HG03558 (cell line): Measurements from ENCODE around the gene OGFRL1.

Experiments used
- ATAC-seq: cut with Tn5 transposase; IDR thresholded peaks from one replicate; pipeline ENCODE4 v1.9.1; 2021; ENCODE audit warnings: moderate number of reproducible peaks; ENCODE audit not compliant: unreplicated experiment; ENCODE audit errors: extremely low read depth

OGFRL1 gene

DNA sequence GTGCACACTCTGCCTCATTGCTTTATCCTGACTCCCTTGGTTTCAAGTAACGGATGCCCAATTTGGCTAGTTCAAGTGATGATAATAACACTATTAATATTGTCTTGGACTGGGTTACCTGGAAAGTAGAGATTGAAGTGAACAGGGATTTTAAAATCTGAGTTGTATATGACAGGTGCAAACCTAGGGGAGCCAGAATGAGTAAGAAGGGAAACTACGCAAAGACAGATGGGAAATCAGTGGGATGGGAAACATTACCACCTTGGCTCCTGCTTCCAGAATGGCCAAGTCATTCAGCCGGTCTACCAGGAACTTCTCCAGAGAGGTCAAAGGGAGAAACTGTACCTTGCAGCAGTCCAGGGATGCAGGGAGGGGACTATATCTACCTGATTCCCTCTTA is 41.9 kb downstream of the OGFRL1 start:
- ATAC-seq: no peak

DNA sequence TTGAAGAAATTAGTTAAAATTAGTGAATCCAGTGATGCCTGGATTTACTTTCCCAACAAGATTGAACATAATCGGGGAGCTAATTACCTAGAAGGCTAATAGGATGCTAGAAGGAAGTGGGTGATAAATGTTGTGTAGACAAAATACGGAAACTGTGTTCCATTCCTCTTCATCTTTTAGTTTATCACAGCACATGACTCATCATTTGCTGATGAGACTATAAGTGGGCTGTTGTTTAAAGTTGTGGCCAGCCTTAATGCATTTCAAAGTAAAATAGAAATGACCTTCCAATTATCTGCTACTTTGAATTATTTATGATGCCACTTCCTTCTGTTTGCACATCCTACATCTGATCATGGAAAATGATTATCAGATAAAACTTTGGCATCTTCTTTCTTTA is 43.4 kb downstream of the OGFRL1 start:
- ATAC-seq: no peak

DNA sequence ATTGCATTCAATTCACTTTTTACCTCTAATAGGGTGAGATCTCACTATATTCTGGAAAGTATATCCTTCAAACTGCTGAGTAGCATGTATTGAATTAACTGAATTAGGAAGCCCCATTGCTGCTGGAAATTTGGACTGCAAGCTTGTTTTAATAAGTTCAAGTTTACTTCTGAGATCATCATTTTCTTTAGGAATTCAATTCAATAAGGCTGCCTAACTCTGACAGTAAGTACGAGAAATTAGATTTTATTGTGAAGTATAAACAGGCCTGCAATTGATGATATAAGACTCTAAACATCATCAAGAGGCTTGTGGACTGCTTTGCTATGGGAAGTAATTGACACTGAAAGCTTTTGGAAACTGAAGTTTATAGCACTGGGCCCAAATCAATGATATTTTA is 44.4 kb downstream of the OGFRL1 start:
- ATAC-seq: no peak

DNA sequence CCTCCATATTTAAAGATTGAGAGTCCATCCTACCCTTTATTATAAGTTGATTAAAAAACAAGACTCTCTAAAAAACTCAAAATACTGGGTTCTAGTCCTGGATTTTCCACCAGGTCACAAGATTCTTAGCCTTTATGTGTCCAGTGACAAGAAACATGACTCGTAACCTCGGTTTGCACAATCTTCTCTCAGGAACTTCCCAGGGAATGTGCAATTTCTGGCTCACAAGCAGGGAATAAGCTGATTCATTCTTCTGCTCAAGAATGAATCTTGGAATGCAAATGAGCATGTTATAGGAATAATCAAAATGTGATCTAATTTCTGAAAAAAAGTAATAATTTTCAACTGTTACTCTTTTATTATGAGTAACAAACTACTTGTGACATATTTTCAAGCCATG is 45.1 kb downstream of the OGFRL1 start:
- no peak for ATAC-seq

DNA sequence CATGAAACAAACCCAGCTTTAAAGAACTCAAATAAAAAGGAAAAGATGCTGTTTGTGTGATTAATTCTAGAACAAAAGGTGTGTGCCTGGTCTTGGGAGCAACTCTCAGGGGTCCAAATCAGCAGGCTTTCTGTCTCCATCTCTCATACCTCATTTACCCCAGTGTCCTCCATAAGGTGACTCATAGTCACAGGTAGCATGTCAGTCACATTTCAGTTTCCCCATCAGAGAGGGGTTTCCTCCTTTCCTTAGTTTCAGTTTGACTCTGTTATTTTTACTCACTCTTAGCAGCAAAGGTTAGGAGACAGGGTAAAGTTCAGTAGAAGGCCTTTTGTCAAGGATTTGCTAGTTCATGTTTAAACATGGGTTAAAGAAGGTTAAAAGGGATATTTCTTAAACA is 46.2 kb downstream of the OGFRL1 start:
- peak; percentile 70 for ATAC-seq

DNA sequence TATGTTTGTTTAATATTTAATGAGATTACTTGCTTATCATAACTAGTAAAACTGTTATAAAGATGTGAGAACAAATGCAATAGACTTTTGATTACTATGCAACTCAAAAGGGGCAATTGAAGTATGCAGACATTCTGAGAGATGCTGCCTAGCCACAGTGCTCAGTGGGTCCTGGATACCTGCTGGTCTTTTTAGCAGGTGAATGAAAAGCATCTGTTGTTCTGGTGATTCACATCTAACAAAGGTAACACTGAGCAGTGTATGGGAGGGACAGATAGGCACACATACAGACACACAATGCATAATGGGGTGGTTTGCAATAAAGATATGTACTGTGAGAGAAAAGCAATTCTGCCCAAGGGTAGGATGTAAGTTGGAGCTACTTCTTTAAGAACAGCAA is 46.9 kb downstream of the OGFRL1 start:
- ATAC-seq: no peak

DNA sequence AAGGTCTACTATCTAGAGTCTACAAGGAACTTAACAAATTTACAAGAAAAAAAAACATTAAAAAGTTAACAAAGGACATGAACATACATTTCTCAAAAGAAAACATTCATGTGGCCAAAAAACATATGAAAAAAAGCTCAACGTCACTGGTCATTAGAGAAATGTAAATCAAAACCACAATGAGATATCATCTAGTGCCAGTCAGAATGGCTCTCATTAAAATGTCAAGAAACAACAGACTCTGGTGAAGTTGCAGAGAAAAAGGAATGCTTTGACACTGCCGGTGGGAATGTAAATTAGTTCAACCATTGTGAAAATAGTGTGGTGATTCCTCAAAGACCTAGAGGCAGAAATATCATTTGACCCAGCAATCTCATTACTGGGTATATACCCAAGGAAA is 48.3 kb downstream of the OGFRL1 start:
- ATAC-seq: no peak

DNA sequence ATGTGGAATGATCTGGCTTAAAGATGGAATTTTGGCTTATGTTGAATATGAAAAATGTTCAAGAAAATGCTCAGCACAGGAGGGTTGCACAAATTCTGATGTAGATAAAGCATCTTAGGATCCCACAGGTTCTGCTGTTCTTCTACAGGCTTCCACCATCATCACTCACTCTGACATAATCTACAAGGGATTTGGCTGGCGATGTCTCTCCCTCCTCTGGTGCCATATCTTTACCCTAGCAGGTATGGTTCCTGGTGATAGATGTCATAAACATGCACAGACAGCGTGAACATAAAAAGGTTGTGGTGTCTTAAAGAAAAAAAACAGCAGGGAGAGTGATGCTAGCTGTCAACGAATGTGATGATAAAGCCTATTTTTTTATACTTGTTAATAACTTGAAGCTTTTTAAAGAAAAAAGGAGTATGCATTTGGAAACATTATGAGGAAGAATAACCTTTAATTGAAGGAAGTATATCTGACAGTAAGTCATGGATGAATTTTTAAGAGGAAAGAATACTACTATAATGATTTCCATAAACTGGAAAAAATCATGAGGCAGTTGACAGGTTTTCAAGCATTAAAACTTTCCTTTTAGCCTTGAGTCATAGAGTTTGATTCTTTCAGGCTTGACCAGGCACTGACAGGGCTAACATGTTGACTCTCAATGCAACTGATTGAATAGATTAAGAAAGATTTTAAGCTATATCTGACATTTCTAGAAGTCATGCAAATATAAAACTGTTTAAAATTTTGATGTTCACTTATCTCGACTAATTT is 50.1 kb downstream of the OGFRL1 start:
- no peak for ATAC-seq

DNA sequence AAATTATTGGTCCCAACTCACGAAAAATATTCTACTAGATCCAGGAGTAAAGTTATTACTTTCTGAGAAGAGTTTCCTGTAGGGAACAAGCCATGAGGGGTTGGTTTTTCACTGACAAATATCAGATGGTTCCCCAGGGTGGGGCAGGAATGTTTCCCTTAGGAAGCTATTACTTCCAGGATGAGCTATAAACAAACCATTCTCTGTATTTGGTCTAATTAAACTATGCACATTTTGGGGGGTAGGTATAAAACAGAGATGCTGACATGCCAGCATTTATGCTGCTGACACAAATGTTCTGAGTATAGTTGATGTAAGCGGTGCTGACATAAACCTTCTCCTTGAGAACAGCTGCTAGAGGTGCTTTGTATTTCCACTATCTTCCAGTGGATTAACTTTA is 54.2 kb downstream of the OGFRL1 start:
- no peak for ATAC-seq

DNA sequence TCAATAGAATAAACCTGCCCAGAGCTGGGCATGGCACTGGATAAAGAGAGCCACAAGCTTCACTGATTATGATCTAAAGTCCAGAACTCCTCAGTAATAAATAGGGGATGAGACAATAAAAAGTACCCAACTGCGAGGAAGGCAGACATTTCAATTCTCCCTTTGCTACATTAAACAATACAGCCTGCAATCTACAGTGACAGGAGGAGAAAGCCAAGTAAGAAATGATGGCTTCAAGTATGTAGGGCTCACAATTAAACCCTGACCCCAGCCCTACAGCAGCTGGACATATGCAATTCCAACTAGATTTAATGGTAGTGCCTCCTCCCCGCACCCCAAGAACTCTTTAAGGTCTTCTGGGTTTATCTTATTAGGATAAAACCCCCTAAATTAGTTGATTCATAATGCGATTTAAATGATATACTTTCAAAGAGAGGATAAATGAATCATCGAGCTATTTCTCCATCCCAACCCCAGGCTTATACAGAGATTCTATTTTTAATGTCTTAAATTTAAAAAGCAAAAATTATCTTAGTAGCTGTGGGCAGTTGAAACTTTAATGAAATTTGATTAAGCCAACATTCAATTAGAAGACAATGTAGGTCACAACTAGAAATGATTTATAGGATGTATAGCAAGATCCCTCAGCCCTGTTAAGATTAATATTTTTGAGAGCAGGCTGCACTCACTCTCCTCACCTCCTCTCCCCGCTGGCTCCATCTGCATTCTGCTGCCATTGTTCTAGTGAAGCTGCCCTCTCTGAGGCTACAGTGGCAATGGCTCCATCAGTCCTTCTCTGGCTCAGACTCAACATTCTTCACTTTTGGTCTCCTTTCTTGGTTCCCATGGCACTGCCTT is 57.1 kb downstream of the OGFRL1 start:
- ATAC-seq: no peak

DNA sequence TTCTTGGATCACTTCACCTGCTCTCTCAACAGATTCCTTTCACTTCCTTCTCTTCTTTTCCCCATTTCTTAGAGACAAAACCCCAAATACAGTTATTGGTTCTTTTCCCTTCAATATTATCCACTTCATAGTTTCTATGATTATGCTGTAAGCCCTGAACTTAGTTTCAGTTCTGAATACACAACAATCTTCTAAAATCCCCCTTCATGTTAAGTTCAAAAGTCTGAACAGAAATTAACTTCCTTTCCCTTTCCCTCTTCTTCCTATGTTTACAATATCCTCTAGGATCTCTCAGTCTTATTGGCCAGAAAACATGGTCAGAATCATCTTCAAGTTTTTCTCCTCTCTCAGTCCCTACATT is 57.7 kb downstream of the OGFRL1 start:
- no peak for ATAC-seq

DNA sequence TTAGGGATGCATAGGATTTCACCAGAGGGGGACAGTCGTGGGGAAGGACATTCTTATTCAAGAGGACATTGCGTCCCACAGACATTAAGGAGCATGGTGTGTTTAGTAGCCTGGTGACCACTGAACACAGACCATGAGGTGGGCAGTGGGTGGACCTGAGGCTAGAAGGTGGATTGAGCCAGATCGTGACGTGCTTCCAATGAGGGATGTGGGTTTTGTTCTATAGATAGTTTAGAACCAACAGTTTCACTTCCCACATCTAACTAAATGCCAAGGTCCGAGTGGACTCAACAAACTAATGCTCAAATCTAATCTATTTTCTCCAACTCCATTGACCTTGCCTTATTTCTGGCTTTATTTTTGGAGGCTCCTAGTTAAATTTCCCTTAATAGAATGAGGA is 58.5 kb downstream of the OGFRL1 start:
- ATAC-seq: no peak

DNA sequence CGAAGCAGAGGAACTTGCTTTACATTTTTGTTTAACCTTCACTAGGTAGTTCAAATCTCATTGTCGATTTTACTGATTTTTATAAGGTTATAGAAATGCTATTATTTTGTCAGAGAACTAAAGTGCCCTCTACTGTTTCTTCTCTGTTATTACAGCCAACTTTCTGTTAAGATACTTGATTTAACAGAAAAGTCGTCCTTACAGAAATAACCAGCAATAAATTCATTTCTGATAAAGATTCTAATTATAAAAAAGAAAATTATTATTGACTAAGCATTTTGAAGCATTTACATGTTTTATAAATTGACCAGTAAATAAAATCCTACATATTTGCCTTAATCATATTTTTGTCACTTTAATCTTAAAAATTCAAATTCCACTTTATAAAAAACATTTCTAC is 60.8 kb downstream of the OGFRL1 start:
- ATAC-seq: no peak

DNA sequence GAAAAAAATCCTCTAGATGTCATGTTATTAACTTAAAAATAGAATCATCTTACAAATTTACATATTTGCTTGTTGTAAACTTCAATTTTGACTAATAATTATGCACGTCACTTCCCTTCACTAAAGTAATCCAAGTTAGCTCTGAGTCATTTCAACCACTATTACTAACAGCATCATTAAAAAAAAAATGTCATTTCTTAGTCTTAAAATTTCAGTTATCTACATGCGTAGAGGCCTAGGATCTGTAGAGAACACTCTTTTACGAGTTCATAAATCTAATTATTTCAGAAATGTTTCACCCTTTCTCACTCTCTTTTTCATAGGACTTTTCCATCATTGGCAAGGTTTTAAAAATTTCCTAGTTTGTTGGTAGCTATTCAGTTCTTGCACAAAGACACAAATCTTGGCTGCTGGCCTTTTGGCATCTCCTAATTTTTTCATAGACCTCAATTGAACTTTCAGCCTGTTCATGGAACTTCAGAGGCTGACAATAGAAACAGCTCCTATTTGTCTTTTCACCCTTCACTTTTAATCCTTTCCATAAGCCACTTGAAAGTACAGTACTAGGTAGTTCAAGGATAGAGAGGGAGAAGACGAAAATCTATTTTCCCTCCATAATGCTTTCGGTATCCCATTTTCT is 61.5 kb downstream of the OGFRL1 start:
- no peak for ATAC-seq

DNA sequence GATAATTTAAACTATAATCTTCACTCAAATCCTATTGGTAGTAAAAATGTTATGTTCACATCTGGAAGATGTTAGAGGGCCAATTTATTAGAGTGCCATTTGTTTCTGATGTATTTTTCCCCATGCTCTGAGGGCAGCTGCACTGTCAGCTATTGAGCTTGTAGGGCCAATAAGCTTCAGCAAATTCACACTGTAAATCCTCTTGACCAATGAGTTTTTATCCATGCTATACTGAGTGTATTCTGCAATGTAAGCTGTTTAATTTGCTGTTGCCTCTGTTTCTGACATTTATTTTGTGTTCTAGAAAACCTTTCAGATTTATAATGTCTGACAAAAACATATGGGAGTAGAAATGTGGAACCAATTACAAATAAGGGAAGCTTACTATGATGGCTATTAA is 62.6 kb downstream of the OGFRL1 start:
- no peak for ATAC-seq
